BJ (cell line): ENCODE measurements around the gene DTNA. TPM values are rescaled to one million over a fixed set of nuclear protein-coding genes. Genes with fewer than 3 reads are reported as not detected.

Experiments used
- CTCF ChIA-PET: fragments of 350-600 bp; formaldehyde crosslinking; extraction: SDS; loops from one replicate; lab custom pipeline; 2021; ENCODE audit warnings: antibody characterized with exemption, inconsistent platforms; lab: Yijun Ruan, JAX
- POLR2A ChIA-PET: fragments of 300-600 bp; sonication (Branson Sonifier 250); formaldehyde crosslinking; extraction: SDS; loops from one replicate; lab custom pipeline; 2021; ENCODE audit warnings: antibody characterized with exemption; lab: Charles Lee
- DNase-seq: peaks from one replicate; pipeline ENCODE4 v3.0.0-alpha.2; 2011; ENCODE audit warnings: low read depth
- H3K27me3 ChIP-seq: 2 replicates; pipeline ENCODE4 v1.6.0; 2011; ENCODE audit warnings: low read length; ENCODE audit not compliant: control insufficient read depth, insufficient read depth
- H3K36me3 ChIP-seq: 2 replicates; pipeline ENCODE4 v1.5.1; 2011; ENCODE audit warnings: low read length; ENCODE audit not compliant: control insufficient read depth, insufficient read depth
- H3K4me3 ChIP-seq: 2 replicates; pipeline ENCODE4 v1.5.1; 2011; ENCODE audit warnings: low read depth, mild to moderate bottlenecking, control low read depth, low read length
- CTCF ChIP-seq: IDR thresholded peaks from 2 replicates; pipeline ENCODE4 v1.5.1; 2011; ENCODE audit warnings: low read depth, mild to moderate bottlenecking, control low read depth, inconsistent platforms, low read length, moderate library complexity; ENCODE audit not compliant: insufficient read depth
- polyA plus RNA-seq: library from polyadenylated mRNA; depleted of rRNA; stranded (reverse); fragments of >200 nt; gene quantifications from 2 replicates; pipeline ENCODE4 v1.2.3, GENCODE V29; 2011

DTNA gene
- polyA plus RNA-seq, 1 experiment = 4.9 TPM

DNA sequence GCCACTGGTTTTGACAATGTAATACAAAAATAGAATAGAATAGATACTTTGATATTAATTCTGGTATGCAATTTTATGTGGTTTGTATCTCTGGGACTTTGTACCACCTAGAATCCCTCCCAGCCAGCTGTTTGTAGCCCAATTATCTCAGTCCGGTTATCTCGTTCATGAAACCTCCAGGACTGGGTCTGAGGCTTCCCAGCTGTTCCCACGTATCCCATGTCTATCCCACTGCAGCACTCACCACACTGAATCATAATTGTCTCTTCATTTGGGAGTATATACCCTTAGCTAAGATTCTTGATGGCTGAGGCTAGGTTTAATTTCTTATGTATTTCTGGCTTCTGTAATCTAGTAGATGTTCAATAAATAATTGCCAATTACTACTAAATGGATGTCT lies 226.7 kb downstream of the DTNA start:
- no peaks in the 10 kb centered on the region for H3K36me3 ChIP-seq
- H3K27me3 ChIP-seq = no peaks in the 10 kb centered on the region
- ChIA-PET CTCF (no interaction called here), POLR2A (no interaction called here)
- DNase-seq = no peak
- TF ChIP-seq CTCF = no peak
- no peak overlapping the region for H3K4me3 ChIP-seq

DNA sequence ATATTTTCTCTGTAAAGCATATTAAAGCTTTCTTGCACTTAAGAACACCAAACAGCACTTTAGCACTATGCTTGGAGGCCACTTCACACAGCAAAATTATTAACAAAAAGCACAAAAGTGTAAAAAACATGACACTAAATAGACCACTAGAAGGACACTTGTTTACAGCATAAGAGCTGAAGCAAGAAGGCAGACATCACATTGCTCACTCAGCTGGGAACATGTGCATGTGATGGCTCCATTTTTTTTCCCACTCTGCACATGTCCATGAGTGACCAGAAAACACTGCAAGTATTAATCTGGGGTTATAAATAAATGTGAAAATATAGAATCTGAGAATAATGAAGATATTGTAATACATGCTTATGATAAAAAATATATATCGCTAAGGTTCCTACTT lies 228.0 kb downstream of the DTNA start:
- ChIA-PET CTCF (no interaction called here), POLR2A (no interaction called here)
- Histone ChIP-seq H3K27me3 (0 out of 2 replicates have a peak, but pooled peaks cover under 1% of the 10 kb centered on the region), H3K4me3 (no peak overlapping the region), H3K36me3 (no peaks in the 10 kb centered on the region)
- DNase-seq = no peak
- TF ChIP-seq CTCF = no peak
